Hepatocyte (in vitro differentiated cells): Measurements from ENCODE around the gene TANC1. TPM values are rescaled to one million over a fixed set of nuclear protein-coding genes. Genes with fewer than 3 reads are reported as not detected.

Experiments
- DNase-seq: peaks from one replicate; pipeline ENCODE4 v3.0.0-alpha.2; 2016; ENCODE audit warnings: low spot score
- H2AFZ ChIP-seq: fragments of 200-600 bp; sonication (generic); 2 replicates; pipeline ENCODE4 v1.6.0; 2016; ENCODE audit warnings: antibody characterized with exemption, mild to moderate bottlenecking
- H3K27ac ChIP-seq: fragments of 200-600 bp; sonication (generic); 2 replicates; pipeline ENCODE4 v1.5.1; 2016; ENCODE audit warnings: mild to moderate bottlenecking
- H3K27me3 ChIP-seq: fragments of 200-600 bp; sonication (generic); 2 replicates; pipeline ENCODE4 v1.6.1; 2016
- H3K36me3 ChIP-seq: fragments of 200-600 bp; sonication (generic); replicated peaks from 2 replicates; pipeline ENCODE4 v1.5.1; 2016; ENCODE audit warnings: low read depth; ENCODE audit not compliant: insufficient read depth
- H3K4me1 ChIP-seq: fragments of 200-600 bp; sonication (generic); 2 replicates; pipeline ENCODE4 v1.5.1; 2016; ENCODE audit warnings: mild to moderate bottlenecking, moderate library complexity; ENCODE audit not compliant: insufficient read depth
- H3K4me2 ChIP-seq: fragments of 200-600 bp; sonication (generic); 2 replicates; pipeline ENCODE4 v1.6.0; 2016
- H3K4me3 ChIP-seq: fragments of 200-600 bp; sonication (generic); 2 replicates; pipeline ENCODE4 v1.5.1; 2016; ENCODE audit warnings: mild to moderate bottlenecking
- H3K79me2 ChIP-seq: fragments of 200-600 bp; sonication (generic); 2 replicates; pipeline ENCODE4 v1.6.0; 2017; ENCODE audit warnings: mild to moderate bottlenecking
- H3K9me2 ChIP-seq: fragments of 200-600 bp; sonication (generic); replicated peaks from 2 replicates; pipeline ENCODE4 v1.6.0; 2017; ENCODE audit warnings: mild to moderate bottlenecking; ENCODE audit not compliant: insufficient read depth
- H3K9me3 ChIP-seq: fragments of 200-600 bp; sonication (generic); 2 replicates; pipeline ENCODE4 v1.5.1; 2016; ENCODE audit warnings: low read depth, mild to moderate bottlenecking
- H4K20me1 ChIP-seq: fragments of 200-600 bp; sonication (generic); 2 replicates; pipeline ENCODE4 v1.6.0; 2016; ENCODE audit warnings: mild to moderate bottlenecking; ENCODE audit not compliant: insufficient read depth, poor library complexity, severe bottlenecking
- EZH2 ChIP-seq: fragments of 200-600 bp; sonication (generic); IDR thresholded peaks from 2 replicates; pipeline ENCODE4 v1.6.1; 2016; ENCODE audit warnings: antibody characterized with exemption, mild to moderate bottlenecking, borderline replicate concordance
- EZH2phosphoT487 ChIP-seq: fragments of 200-600 bp; sonication (generic); IDR thresholded peaks from one replicate; pipeline ENCODE4 v1.6.1; 2018; ENCODE audit warnings: antibody characterized with exemption, mild to moderate bottlenecking, low read depth, moderate library complexity; ENCODE audit not compliant: unreplicated experiment, severe bottlenecking
- WGBS: methylation state at CpG from one replicate; pipeline ENCODE4 v1.1.6; 2016; ENCODE audit warnings: low lambda C conversion rate; ENCODE audit errors: missing lambda C conversion rate; 5-methylcytosine and 5-hydroxymethylcytosine counted together
- polyA plus RNA-seq: library from polyadenylated mRNA; unstranded; fragments of >200 nt; fragmentation: Nextera tagmentation; extraction: Ambion mirVana; gene quantifications from 2 replicates; pipeline ENCODE4 v1.2.1, GENCODE V29; 2016
- total RNA-seq: library from RNA; depleted of rRNA; stranded (reverse); fragments of >200 nt; gene quantifications from 2 replicates; pipeline ENCODE4 v1.2.3, GENCODE V29; 2014
- TF ChIP-seq, protein P1 (sequence below): fragments of 200-600 bp; sonication (generic); IDR thresholded peaks from 2 replicates; pipeline ENCODE4 v1.5.1; 2016; ENCODE audit warnings: antibody characterized with exemption, mild to moderate bottlenecking; ENCODE audit not compliant: poor library complexity

Gene TANC1
- total and polyA plus RNA-seq, 2 experiments from 2014 or later, result 8.3 to 18.5 TPM

DNA sequence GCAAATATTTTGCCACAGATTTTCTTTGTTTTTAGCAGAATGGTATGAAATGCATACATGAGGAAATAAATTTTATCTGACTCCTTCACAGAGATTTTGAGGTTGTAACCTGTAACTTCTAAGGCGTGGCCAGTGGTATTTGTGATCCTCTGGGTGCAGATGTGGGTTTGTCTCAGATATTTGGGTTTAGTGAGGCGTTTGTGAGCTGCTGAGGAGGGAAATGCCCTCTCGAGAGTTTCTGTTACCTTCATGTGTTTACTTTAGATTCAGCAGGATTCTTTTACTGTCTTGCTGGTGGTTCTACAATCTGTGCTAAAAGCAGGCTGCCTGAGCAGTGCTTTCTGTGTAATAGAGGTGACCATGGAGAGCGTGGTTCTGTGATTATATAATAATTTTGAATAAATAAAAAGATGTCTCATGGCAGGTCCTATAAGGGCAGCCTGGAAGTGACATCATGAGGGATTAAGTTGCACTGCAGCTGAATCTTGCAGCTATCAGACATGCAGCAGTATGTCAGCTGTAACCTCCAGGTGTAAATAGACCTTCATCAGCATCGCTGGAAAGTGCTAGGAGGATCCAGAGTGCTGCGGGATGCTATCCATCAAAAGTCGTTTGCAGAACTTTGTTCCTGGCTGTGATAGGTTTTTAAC is 34.1 kb downstream of the TANC1 start:
- 32% methylated on average over 7 of the region's 7 CpGs for WGBS
- Histone ChIP-seq H3K9me3 (no peaks in the 10 kb centered on the region), H3K9me2 (no peaks in the 10 kb centered on the region), H3K4me2 (peak overlapping the region; percentile 42), H3K27ac (no peak overlapping the region), H4K20me1 (peaks cover 7% of the 10 kb centered on the region), H3K36me3 (no peaks in the 10 kb centered on the region), H2AFZ (no peak overlapping the region), H3K4me1 (peaks cover 27% of the 10 kb centered on the region), H3K27me3 (no peaks in the 10 kb centered on the region), H3K4me3 (no peak overlapping the region), H3K79me2 (peaks cover 65% of the 10 kb centered on the region)
- TF ChIP-seq EZH2phosphoT487, result no peak
- TF ChIP-seq, protein P1, sequence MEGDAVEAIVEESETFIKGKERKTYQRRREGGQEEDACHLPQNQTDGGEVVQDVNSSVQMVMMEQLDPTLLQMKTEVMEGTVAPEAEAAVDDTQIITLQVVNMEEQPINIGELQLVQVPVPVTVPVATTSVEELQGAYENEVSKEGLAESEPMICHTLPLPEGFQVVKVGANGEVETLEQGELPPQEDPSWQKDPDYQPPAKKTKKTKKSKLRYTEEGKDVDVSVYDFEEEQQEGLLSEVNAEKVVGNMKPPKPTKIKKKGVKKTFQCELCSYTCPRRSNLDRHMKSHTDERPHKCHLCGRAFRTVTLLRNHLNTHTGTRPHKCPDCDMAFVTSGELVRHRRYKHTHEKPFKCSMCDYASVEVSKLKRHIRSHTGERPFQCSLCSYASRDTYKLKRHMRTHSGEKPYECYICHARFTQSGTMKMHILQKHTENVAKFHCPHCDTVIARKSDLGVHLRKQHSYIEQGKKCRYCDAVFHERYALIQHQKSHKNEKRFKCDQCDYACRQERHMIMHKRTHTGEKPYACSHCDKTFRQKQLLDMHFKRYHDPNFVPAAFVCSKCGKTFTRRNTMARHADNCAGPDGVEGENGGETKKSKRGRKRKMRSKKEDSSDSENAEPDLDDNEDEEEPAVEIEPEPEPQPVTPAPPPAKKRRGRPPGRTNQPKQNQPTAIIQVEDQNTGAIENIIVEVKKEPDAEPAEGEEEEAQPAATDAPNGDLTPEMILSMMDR, result no peak
- no peak for DNase-seq

DNA sequence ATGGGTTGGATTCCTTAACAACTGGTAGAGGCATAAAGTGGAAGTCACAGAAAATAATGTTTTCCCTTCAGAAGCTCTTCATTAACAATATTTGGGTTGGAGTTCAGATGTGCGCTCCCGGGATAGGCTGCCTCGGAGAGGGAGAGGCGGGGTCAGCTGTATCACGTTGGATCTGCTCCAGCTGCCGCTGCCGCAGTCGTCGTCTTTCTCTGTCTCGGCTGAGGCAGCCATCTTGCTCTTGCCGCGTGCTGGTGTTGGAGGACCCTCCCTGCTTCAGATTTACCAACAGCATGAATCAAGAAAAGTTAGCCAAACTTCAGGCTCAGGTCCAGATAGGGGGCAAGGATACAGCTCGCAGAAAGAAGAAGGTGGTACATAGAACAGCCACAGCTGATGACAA is 35.1 kb downstream of the TANC1 start:
- Histone ChIP-seq H3K4me2 (no peak overlapping the region), H3K79me2 (peaks cover 65% of the 10 kb centered on the region), H4K20me1 (peaks cover 4% of the 10 kb centered on the region), H2AFZ (no peak overlapping the region), H3K27ac (no peak overlapping the region), H3K4me1 (peaks cover 20% of the 10 kb centered on the region), H3K27me3 (no peaks in the 10 kb centered on the region), H3K36me3 (no peaks in the 10 kb centered on the region), H3K9me2 (no peaks in the 10 kb centered on the region), H3K4me3 (no peak overlapping the region), H3K9me3 (no peaks in the 10 kb centered on the region)
- 83% methylated on average over 13 of the region's 13 CpGs for WGBS
- no peak for TF ChIP-seq EZH2phosphoT487
- TF ChIP-seq, protein P1, result no peak
- TF ChIP-seq EZH2, result no peak
- DNase-seq, result no peak

DNA sequence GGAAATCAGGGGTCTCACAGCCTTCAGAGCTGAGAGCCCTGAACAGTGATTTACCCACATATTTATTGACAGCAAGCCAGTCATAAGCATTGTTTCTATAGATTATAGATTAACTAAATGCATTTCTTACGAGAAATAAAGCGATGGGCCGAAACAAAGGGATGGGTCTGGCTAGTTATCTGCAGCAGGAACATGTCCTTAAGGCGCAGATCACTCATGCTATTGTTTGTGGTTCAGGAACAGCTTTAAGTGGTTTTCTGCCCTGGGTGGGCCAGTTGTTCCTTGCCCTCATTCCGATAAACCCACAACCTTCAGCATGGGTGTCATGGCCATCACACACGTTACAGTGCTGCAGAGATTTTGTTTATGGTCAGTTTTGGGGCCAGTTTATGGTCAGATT is 36.4 kb downstream of the TANC1 start:
- Histone ChIP-seq H4K20me1 (peaks cover 2% of the 10 kb centered on the region), H3K4me2 (no peak overlapping the region), H3K9me3 (no peaks in the 10 kb centered on the region), H2AFZ (no peak overlapping the region), H3K27ac (no peak overlapping the region), H3K4me1 (peaks cover 11% of the 10 kb centered on the region), H3K4me3 (no peak overlapping the region), H3K79me2 (peaks cover 64% of the 10 kb centered on the region), H3K9me2 (no peaks in the 10 kb centered on the region), H3K36me3 (no peaks in the 10 kb centered on the region), H3K27me3 (no peaks in the 10 kb centered on the region)
- TF ChIP-seq EZH2 (no peak), EZH2phosphoT487 (no peak)
- TF ChIP-seq, protein P1, result no peak
- no peak for DNase-seq
- 97% methylated on average over 6 of the region's 6 CpGs for WGBS
